Middle frontal gyrus (tissue), 1 donor: ENCODE results near the gene ZNF556.

Source experiments
- DNase-seq: peaks from one replicate; pipeline ENCODE4 v3.0.0-alpha.2; 2015; ENCODE audit warnings: low spot score; ENCODE audit errors: extremely low spot score

The ZNF556 gene

GRCh38 chr19:2867025-2867991, at the start of gene ZNF556:
Gene ZNF556 (plus strand): TSS chr19:2867335. CDS start chr19:2867422, 87 bp downstream.
- DNase-seq: no peak

DNA sequence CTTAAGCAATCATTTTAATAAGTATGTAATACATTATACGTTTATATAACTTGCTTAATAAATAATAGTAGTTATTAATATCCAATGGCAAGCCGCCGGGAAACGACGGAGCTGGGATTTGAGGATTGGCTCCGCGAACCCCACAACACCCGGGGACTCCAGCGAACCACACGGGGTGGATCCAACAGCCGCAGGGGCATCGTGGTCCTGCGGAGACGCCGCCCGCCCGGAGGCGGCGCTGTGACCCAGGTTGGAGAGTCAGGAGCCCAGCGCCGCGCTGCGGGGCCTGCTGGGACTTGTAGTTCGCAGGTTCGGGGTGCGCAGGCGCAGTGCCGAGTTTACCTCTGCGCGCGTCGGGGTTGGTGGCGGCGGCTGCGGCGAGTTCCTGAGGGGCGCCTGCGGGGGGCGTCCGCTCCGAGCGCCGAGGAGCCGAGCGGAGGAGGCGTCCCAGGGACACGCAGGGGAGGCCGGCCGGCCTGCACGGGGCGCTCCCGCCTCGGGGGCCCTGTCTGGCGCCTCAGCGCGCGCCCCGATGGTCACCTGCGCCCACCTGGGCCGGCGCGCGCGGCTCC, 47.5 kb upstream of the ZNF556 start, which contains the start of gene ZNF554:
TSS of gene ZNF554 (plus strand) at position 329 of the 572 bp plus-strand sequence. CDS start at position 533, 204 bp downstream.
- DNase-seq: peak; percentile 91

GRCh38 chr19:2820112-2820702, 46.9 kb upstream of the ZNF556 start:
- no peak for DNase-seq

- no peak for DNase-seq
These were observed 44.3 kb upstream of the ZNF556 start for GRCh38 chr19:2822846-2823245.

DNA sequence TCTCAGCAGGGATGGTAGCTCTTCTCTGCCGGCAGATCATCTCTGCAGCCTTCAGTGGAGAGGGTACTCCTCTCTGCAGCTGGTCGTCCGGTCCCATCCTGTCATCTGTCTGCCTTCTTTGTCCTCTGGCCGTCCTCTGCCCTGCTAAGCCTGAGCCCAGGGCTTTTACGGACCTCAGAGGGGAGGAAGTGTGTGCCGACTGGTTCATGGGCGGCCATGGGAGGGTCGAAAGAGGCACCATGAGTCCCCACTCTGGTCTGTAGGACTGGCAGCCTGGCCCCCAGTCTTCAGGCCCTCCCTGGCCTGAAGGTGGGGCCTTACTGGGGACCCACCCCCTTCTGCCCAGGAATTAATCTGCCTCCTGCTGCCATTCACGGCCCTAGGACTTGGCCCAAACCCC, 43.5 kb upstream of the ZNF556 start:
- DNase-seq: no peak

DNA sequence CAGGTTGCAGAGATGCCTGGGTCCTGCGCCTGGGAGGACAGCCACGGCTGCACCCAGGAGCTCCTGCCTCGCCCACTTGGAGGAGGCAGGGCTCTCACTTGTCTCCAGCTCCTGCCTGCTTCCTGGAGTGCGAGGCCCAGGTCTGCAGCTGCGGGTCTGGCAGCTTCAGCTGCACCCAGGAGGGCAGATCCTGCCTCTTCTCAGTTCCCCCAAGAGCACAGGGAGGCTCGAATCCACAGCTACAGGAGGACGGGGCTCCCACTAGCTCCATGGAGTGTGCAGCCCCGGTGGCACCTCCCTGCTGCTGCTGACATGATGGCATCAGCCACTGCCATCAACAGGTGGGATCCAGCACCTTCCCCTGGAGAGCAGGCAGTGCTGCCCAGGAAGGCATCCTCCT, 43.0 kb upstream of the ZNF556 start:
- DNase-seq: no peak

- no peak for DNase-seq
These were observed 40.1 kb upstream of the ZNF556 start for GRCh38 chr19:2827022-2827421.

DNA sequence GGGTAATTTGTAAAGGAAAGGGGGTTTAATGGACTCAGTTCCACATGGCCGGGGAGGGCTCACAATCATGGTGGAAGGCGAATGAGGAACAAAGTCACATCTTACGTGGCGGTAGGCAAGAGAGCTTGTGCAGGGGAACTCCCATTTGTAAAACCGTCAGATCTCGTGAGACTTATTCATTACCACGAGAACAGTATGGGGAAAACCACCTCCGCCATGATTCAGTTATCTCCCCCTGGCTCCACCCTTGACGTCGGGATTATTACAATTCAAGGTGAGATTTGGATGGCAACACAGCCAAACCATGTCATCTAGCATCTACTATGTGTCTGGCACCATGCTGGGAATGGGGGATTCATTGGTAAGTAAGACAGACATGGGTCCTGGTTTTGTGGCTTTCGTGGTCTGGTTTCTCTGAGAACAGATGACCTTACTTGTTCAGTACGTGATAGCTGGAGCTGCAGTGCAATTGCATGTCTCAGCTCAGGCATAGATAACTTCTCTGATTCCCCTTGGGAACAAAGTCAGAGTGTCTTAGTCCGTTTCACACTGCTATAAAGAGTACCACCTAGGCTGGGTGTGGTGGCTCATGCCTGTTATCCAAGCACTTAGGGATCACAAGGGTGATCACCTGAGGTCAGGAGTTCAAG, 39.2 kb upstream of the ZNF556 start:
- DNase-seq: no peak

- DNase-seq: no peak
These were observed 32.8 kb upstream of the ZNF556 start for GRCh38 chr19:2834294-2834871.

GRCh38 chr19:2837430-2837829, 29.7 kb upstream of the ZNF556 start:
- no peak for DNase-seq

- peak; percentile 98 for DNase-seq
These were observed 26.0 kb upstream of the ZNF556 start, which contains the start of gene ZNF555 for GRCh38 chr19:2840794-2841791. Gene ZNF555 (plus strand): TSS chr19:2841475. CDS start chr19:2841573, 98 bp downstream.

- no peak for DNase-seq
These were observed 25.1 kb upstream of the ZNF556 start for GRCh38 chr19:2841855-2842574.

DNA sequence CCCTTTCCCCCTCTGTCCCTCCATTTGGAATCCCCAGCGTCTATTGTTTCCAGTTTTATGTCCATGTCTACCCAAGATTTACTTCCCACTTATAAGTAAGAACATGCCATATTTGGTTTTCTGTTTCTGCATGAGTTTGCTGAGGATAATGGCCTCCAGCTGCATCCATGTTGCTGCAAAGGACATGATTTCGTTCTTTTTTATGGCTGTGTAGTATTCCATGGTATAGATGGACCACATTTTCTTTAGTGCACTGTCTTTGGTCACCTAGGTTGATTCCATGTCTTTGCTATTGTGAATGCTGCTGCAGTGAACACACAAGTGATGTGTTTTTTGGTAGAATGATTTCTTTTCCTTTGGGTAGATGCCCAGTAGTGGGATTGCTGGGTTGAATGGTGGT, 22.0 kb upstream of the ZNF556 start:
- no peak for DNase-seq

GRCh38 chr19:2846180-2846894, 20.8 kb upstream of the ZNF556 start:
- no peak for DNase-seq

- no peak for DNase-seq
These were observed 19.6 kb upstream of the ZNF556 start for GRCh38 chr19:2847507-2847906.

DNA sequence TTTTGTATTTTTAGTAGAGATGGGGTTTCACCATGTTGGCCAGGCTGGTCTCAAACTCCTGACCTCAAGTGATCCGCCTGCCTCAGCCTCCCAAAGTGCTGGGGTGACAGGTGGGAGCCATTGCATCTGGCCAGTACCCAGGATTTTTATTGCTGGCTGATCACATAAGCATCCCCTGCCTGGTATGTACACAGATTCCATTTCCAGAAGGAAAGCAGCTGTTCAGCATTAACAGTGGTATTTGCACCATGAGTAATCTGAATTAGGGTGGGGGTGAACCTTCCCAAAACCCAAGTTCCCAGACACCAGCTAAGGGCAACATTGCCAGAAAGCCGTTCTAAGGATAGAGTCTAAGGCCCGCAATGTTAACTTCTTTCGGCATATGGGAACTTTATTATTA, 18.5 kb upstream of the ZNF556 start:
- no peak for DNase-seq

GRCh38 chr19:2850256-2850925, 16.7 kb upstream of the ZNF556 start:
- DNase-seq: no peak

DNA sequence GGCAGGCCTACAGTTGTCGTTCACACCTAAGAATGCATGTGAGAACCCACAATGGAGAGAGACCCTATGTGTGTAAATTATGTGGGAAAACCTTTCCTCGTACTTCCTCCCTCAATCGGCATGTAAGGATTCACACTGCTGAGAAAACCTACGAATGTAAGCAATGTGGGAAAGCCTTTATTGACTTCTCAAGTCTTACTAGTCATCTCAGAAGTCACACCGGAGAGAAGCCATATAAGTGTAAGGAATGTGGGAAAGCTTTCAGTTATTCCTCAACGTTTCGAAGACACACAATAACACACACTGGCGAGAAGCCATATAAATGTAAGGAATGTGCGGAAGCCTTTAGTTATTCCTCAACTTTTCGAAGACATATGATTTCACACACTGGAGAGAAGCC, 14.5 kb upstream of the ZNF556 start:
- DNase-seq: no peak
